Measurements from ENCODE around the gene ARL2BP. TPM values are rescaled to one million over a fixed set of nuclear protein-coding genes. Genes with fewer than 3 reads are reported as not detected.

The ARL2BP gene
- total RNA-seq, 1 donor from 2014 or later, result 67.4 TPM

DNA sequence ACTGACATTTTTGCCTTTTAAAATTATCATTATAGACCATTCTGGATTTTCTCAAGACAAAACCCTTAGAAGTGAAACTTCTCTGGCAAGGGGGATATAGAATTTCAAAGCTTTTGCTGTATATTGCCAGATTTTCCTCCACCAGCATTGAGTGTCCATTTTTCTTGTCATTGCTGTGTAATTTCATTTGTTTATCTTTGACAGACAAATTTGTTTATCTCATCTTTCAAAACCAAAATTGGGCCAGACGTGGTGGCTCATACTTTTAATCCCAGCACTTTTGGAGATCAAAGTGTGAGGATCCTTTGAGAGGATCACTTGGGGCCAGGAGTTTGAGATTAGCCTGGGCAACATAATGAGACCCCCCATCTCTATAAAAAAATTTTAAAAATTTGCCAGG, 16.0 kb upstream of the ARL2BP start:
- DNase-seq (ENCODE audit: extremely low spot score, unreplicated experiment), result no peak
- H3K27ac Mint-ChIP-seq (ENCODE audit: unreplicated experiment), result no peak overlapping the region
- no peaks in the 10 kb centered on the region for H3K9me3 Mint-ChIP-seq (ENCODE audit: unreplicated experiment)
- H3K27me3 Mint-ChIP-seq (ENCODE audit: unreplicated experiment), result no peaks in the 10 kb centered on the region
- peaks cover 52% of the 10 kb centered on the region for H3K36me3 Mint-ChIP-seq (ENCODE audit: unreplicated experiment)
- H3K4me1 Mint-ChIP-seq (ENCODE audit: unreplicated experiment), result no peaks in the 10 kb centered on the region
- TF ChIP-seq, protein P1, sequence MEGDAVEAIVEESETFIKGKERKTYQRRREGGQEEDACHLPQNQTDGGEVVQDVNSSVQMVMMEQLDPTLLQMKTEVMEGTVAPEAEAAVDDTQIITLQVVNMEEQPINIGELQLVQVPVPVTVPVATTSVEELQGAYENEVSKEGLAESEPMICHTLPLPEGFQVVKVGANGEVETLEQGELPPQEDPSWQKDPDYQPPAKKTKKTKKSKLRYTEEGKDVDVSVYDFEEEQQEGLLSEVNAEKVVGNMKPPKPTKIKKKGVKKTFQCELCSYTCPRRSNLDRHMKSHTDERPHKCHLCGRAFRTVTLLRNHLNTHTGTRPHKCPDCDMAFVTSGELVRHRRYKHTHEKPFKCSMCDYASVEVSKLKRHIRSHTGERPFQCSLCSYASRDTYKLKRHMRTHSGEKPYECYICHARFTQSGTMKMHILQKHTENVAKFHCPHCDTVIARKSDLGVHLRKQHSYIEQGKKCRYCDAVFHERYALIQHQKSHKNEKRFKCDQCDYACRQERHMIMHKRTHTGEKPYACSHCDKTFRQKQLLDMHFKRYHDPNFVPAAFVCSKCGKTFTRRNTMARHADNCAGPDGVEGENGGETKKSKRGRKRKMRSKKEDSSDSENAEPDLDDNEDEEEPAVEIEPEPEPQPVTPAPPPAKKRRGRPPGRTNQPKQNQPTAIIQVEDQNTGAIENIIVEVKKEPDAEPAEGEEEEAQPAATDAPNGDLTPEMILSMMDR (IDR thresholded peaks at IDR 0.05), result no peak
- H3K4me3 Mint-ChIP-seq (ENCODE audit: unreplicated experiment), result no peak overlapping the region

DNA sequence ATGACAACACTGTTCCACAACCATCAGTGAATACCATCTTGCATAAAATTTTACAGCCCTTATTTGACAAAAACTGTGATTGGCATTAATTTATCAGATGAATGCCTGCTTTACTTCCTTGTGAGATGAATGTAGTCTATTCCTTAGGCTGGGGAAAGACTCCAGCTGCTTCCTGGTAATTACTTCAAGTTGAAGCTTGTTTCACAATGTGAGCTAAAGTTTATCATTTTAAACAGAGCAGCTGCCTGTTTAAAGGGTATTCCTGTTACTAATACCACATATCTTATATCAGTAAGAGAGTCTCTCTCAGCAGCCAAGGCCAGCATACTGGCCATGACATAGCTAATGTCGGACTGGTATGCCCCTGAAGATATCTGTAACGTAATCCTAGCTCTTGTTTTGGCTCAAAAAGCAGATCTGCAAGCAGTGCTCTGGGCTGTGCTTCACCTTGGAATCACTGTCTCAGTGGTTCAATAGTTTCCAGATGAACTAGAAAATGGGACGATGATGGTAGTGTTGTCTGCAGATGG, 13.2 kb upstream of the ARL2BP start:
- no peak overlapping the region for H3K27ac Mint-ChIP-seq (ENCODE audit: unreplicated experiment)

DNA sequence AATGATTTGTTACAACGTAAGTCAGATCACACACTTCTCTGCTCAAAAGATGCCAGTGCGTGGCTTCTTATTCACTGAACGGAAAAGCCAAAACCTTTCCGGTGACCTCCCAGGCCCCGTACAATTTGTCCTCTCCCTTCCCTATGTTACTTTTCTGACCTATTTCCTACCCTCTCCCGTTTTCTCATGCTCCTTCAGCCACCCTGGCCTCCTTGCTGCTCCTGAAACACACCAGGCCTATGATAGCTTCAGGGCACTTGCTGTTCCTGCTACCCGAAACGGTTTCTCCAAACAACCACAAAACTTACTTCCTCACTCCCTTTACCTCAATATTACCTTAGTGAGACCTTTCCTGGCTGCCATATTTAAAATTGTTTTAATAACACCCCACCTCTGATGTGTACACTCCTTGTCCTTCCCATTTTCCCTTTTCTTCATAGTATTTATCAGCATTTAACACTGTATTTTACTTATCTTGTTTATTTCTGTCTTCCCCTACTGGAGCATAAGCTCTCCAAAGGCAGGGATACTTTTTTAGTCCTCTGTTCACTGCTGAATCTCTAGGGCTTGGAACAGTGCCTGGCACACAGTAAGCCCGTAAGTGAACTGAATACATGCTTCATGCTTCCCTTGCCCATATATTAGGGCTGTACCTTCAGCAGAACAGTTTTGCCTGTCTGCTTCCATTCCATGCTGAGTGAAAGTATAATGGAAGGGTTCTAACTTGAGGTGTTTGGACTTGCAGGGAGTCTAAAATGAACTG, 10.9 kb upstream of the ARL2BP start:
- no peaks in the 10 kb centered on the region for H3K27me3 Mint-ChIP-seq (ENCODE audit: unreplicated experiment)
- H3K4me1 Mint-ChIP-seq (ENCODE audit: unreplicated experiment), result no peaks in the 10 kb centered on the region
- TF ChIP-seq, protein P1 (IDR thresholded peaks at IDR 0.05), result no peak
- H3K36me3 Mint-ChIP-seq (ENCODE audit: unreplicated experiment), result peaks cover 60% of the 10 kb centered on the region
- H3K9me3 Mint-ChIP-seq (ENCODE audit: unreplicated experiment), result peaks cover 5% of the 10 kb centered on the region
- H3K4me3 Mint-ChIP-seq (ENCODE audit: unreplicated experiment), result no peak overlapping the region
- H3K27ac Mint-ChIP-seq (ENCODE audit: unreplicated experiment), result no peak overlapping the region
- no peak for DNase-seq (ENCODE audit: extremely low spot score, unreplicated experiment)

More for the DNA sequence above, 13.2 kb upstream of the ARL2BP start:
- DNase-seq (ENCODE audit: extremely low spot score, unreplicated experiment), result no peak
- Mint-ChIP-seq H3K4me1 (ENCODE audit: unreplicated experiment) (no peaks in the 10 kb centered on the region), H3K4me3 (ENCODE audit: unreplicated experiment) (no peak overlapping the region), H3K36me3 (ENCODE audit: unreplicated experiment) (peaks cover 56% of the 10 kb centered on the region), H3K27me3 (ENCODE audit: unreplicated experiment) (no peaks in the 10 kb centered on the region), H3K9me3 (ENCODE audit: unreplicated experiment) (peaks cover 5% of the 10 kb centered on the region)
- TF ChIP-seq, protein P1 (IDR thresholded peaks at IDR 0.05), result no peak

DNA sequence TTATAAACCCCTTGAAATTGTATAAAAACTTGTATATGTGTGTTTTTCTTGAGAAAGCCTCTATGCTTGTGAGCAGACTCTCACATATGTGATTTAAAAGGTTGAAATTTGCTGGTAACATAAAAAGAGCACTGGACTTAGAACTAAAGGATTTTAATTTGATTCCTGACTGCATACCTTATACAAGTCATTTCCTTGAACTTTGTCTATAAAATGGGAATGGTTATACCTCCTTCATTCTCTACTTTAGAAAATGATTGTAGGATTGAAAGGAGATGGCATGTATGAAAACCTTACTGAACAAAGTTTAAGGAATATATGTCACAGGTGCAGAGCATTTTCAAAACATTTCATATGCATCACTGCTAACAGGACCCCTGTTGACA, 10.4 kb upstream of the ARL2BP start:
- Mint-ChIP-seq H3K4me3 (ENCODE audit: unreplicated experiment) (no peak overlapping the region), H3K27ac (ENCODE audit: unreplicated experiment) (no peak overlapping the region), H3K4me1 (ENCODE audit: unreplicated experiment) (no peaks in the 10 kb centered on the region), H3K36me3 (ENCODE audit: unreplicated experiment) (peaks cover 64% of the 10 kb centered on the region), H3K27me3 (ENCODE audit: unreplicated experiment) (no peaks in the 10 kb centered on the region), H3K9me3 (ENCODE audit: unreplicated experiment) (peaks cover 5% of the 10 kb centered on the region)
- TF ChIP-seq, protein P1 (IDR thresholded peaks at IDR 0.05), result no peak
- DNase-seq (ENCODE audit: extremely low spot score, unreplicated experiment), result no peak

DNA sequence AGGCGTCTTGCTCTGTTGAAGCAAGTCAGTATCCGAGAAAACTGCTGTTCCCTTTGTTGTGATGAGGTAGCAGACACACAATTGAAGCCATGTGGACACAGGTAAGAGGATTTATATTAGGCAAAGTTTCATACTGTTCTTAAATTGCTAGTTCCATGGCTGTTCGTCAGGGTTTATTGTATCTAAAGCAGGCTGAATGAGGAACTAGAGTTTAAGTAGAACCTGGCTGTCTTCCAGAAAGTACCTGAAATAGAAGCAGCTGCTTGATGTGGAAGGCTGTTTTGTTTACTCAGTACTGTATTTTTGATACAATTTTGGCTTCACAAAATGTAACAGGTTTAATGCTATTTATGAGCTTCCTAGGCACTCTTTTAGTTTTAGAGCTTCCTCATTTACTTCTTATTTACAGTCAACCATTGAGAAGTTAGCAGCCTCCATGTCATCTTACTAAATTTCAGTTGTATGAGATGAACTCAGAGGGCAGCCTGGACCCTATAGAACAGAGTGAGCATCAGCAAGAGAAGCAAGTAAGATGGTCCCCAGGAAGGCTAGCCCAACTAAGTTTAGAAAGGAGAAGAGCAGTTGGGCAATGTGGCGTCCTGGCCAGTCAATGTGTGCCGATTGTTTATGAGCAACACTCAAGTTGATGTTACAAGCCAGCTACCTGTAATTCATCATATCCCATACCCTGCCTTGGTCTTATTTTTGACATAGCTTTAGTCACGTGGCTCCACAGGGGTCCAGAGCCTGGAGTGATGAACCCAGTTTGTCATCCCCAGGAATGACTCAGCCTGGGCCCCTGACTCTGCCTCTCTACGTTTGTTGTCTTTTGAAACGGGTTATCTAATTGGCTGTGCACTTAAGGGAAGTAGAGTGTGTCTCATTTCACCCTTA, 9.7 kb upstream of the ARL2BP start:
- Mint-ChIP-seq H3K9me3 (ENCODE audit: unreplicated experiment) (peaks cover 5% of the 10 kb centered on the region), H3K4me1 (ENCODE audit: unreplicated experiment) (no peaks in the 10 kb centered on the region), H3K4me3 (ENCODE audit: unreplicated experiment) (no peak overlapping the region), H3K36me3 (ENCODE audit: unreplicated experiment) (peaks cover 63% of the 10 kb centered on the region), H3K27me3 (ENCODE audit: unreplicated experiment) (no peaks in the 10 kb centered on the region), H3K27ac (ENCODE audit: unreplicated experiment) (no peak overlapping the region)
- TF ChIP-seq, protein P1 (IDR thresholded peaks at IDR 0.05), result no peak
- DNase-seq (ENCODE audit: extremely low spot score, unreplicated experiment), result no peak
